Aorta (tissue), 5 donors: ENCODE measurements around the gene ACTN1. TPM values are rescaled to one million over a fixed set of nuclear protein-coding genes. Genes with fewer than 3 reads are reported as not detected.

Experiments used
- ATAC-seq: fragments of 200-7000 bp; cut with Tn5 transposase; one replicate; pipeline ENCODE4 v1.9.1; 2022; ENCODE audit warnings: moderate library complexity; ENCODE audit not compliant: low FRiP score
- DNase-seq, 2 donors: peaks; one replicate each; pipeline ENCODE4 v3.0.0-alpha.2; 2020
- H3K27ac ChIP-seq, 2 donors: one replicate each; pipeline ENCODE4 v1.5.1; 2013; ENCODE audit warnings: low read length in 2 of 2, mild to moderate bottlenecking in 2 of 2, moderate library complexity in 2 of 2, control low read depth in 1 of 2, inconsistent platforms in 1 of 2, low read depth in 1 of 2
- H3K27me3 ChIP-seq, 2 donors: one replicate each; pipeline ENCODE4 v1.6.1; 2013; ENCODE audit warnings: control low read depth in 1 of 2, low read length in 1 of 2, mild to moderate bottlenecking in 1 of 2, moderate library complexity in 1 of 2; ENCODE audit not compliant: insufficient read depth in 2 of 2, control insufficient read depth in 1 of 2
- H3K36me3 ChIP-seq, 2 donors: one replicate each; pipeline ENCODE4 v1.6.1; 2013; ENCODE audit warnings: control low read depth in 1 of 2, low read length in 1 of 2, mild to moderate bottlenecking in 1 of 2; ENCODE audit not compliant: insufficient read depth in 2 of 2, control insufficient read depth in 1 of 2
- H3K4me1 ChIP-seq, 2 donors: one replicate each; pipeline ENCODE4 v1.6.1; 2013; ENCODE audit warnings: low read length in 2 of 2, control low read depth in 1 of 2, mild to moderate bottlenecking in 1 of 2, moderate library complexity in 1 of 2; ENCODE audit not compliant: insufficient read depth in 2 of 2, control insufficient read depth in 1 of 2
- H3K4me3 ChIP-seq, 2 donors: one replicate each; pipeline ENCODE4 v1.5.1; 2013; ENCODE audit warnings: low read length in 2 of 2, control low read depth in 1 of 2, mild to moderate bottlenecking in 1 of 2
- H3K9me3 ChIP-seq: one replicate; pipeline ENCODE4 v1.6.1; 2013; ENCODE audit warnings: mild to moderate bottlenecking, low read length; ENCODE audit not compliant: control insufficient read depth
- WGBS, 2 donors: extraction: QIAGEN DNeasy Blood & Tissue Kit; methylation state at CpG; one replicate each; pipeline ENCODE4 v1.1.7; 2013; 5-methylcytosine and 5-hydroxymethylcytosine counted together
- intact Hi-C, 2 donors: fragments of 100-400 bp; cut with DNase I; formaldehyde crosslinking; loops; one replicate each; pipeline versions ENCODE4 v1.14.2 to v1.15.0; 2022
- polyA plus RNA-seq, 2 donors: library from polyadenylated mRNA; stranded (reverse); fragments of 200-250 nt; gene quantifications; one replicate each; pipeline ENCODE4 v1.2.3, GENCODE V29; 2013
- total RNA-seq, 2 donors: library from RNA; stranded (reverse); fragmentation: NEBNext Ultra II Directional; extraction: Animal tissue kit (Norgen Biotek cat#: 25700); gene quantifications; one replicate each; pipeline ENCODE4 v1.2.1, GENCODE V29; 2021
- donor health status: healthy with polysubstance abuse.
- donor health status: Bipolar disorder and iron deficiency.
- donor health status: DM: no; HTN: no; CAD: no.
- donor health status: DM: no; HTN: no; CAD: no.
- donor health status: DM: yes; HTN: yes; CAD: no.

Gene ACTN1
- total and polyA plus RNA-seq, 4 donors = 82.0 to 1,590 (median 631) TPM

GRCh38 chr14:68824207-68824516, 154.9 kb downstream of the ACTN1 start:
- ATAC-seq (no peak), DNase-seq (no peak)
- Histone ChIP-seq H3K4me3 (no peak overlapping the region), H3K27me3 (no peaks in the 10 kb centered on the region), H3K9me3 (no peaks in the 10 kb centered on the region), H3K27ac (no peak overlapping the region), H3K36me3 (no peaks in the 10 kb centered on the region), H3K4me1 (no peaks in the 10 kb centered on the region)
- WGBS, 2 donors = 98 to 100% methylated on average over 1 of the region's 1 CpG
- intact Hi-C loops = loop anchor here (10.0 kb wide), 2 partner anchors 979 to 989 kb away; no protein-coding TSS in a partner anchor

Other genes with a start within 250 kb of the ACTN1 start
- gene ZFP36L1, start 186.2 kb downstream of the ACTN1 start, total RNA-seq = 100 to 1,000 TPM; 302 to 388 TPM
- 10 to 100 TPM; 35.3 to 48.6 TPM for gene ZFP36L1, start 186.2 kb downstream of the ACTN1 start, polyA plus RNA-seq
- gene DCAF5, start 173.8 kb upstream of the ACTN1 start, total RNA-seq = 10 to 100 TPM; 47.3 to 56.9 TPM
- 10 to 100 TPM; 18.9 to 39.8 TPM for gene DCAF5, start 173.8 kb upstream of the ACTN1 start, polyA plus RNA-seq
- gene EXD2, start 212.2 kb upstream of the ACTN1 start, total RNA-seq = 10 to 100 TPM; 13.1 to 19.4 TPM
- 10 to 100 TPM in 1 of 2 donors, 1 to 10 TPM in 1; 4.5 to 10.8 TPM for gene EXD2, start 212.2 kb upstream of the ACTN1 start, polyA plus RNA-seq